RKO (cell line): ENCODE measurements around the gene SH2D3C.
A peak's percentile ranks its signal among the peaks of the same experiment; 100 is the strongest.
"Not testable (repeated sequence)": the region's sequence is repeated elsewhere in the genome, so short reads cannot be mapped to it uniquely, and the experiment has no call there.

ENCODE experiments used
- DNase-seq: peaks from one replicate; pipeline ENCODE4 v3.0.0-alpha.2; 2016; ENCODE audit warnings: low spot score

Gene SH2D3C

GRCh38 chr9:127785023-127785932, 6.8 kb upstream of the SH2D3C start:
- DNase-seq, result peak; percentile 87

DNA sequence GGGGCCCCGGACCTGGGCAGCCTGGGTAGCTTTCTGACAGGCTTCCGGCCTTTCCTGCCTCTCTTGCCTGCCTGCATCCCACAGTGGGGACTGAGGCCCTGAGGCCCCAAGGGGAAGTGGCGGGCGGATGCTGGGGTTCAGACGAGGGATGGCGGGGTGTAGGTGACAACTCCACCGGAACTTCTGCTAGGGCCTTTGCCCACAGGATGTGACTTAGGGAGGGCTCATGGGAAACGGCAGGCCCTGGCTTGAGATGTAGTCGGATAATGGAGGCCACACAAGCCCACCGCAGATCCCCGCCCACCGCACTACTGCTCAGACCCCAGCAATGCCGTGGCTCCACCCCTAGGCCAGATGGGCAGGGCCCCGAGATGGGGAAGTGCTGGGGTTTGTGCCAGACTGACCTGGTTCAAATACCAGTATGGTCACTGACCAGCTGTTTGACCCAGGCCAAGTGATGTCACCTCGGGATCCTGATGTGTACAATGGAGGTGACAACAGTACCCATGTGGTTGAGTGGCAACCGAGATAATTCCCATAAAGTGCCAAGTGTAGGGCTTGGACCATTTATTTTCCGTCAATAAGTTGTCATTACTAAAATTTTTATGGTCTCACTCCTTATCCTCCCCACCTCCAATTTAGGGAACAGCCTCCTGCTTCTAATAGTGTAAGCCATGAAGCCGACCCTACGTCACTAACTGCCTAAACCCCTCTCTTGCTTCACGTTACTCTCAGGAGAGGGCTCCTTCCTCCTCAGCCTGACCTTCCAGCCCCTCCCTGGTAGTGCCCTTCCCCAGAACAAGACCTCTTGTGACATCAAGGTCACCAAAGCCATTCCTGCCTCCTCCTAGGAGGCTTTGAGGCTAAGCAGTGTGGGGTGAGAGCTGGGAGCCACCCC, 4.9 kb upstream of the SH2D3C start:
- no peak for DNase-seq

DNA sequence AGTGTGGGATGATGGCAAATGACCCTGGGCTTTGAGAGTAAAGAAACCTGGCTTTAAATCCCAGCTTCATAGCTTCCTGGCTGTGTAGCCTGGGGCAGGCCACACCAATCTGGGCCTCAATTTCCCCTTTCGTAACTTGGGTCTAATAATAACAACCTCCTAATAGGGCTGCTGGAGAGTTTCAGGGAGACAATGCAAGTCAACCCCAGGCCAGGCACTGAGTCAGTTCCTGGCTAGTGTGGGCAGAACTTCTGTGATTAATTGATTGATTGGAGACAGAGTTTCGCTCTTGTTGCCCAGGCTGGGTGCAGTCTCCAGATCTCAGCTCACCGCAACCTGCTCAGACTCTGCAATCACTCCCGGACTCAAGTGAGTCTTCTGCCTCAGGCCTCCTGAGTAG, 3.3 kb upstream of the SH2D3C start:
- no peak for DNase-seq

DNA sequence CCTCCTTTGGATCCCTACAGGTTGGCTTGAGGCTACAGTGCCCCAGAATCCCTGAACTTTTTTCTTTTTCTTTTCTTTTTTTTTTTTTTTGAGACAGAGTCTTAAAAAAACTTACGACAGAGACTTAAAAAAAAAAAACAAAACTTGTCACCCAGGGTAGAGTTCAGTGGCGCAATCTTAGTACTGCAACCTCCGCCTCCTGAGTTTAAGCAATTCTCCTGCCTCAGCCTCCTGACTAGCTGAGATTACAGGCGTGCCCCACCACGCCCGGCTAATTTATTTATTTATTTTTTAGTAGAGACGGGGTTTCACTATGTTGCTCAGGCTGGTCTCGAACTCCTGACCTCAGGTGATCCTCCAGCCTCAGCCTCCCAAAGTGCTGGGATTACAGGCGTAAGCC, 2.4 kb upstream of the SH2D3C start:
- not testable (repeated sequence) for DNase-seq

- DNase-seq, result no peak
Observed at GRCh38 chr9:127780126-127780885, 1.8 kb upstream of the SH2D3C start.

DNA sequence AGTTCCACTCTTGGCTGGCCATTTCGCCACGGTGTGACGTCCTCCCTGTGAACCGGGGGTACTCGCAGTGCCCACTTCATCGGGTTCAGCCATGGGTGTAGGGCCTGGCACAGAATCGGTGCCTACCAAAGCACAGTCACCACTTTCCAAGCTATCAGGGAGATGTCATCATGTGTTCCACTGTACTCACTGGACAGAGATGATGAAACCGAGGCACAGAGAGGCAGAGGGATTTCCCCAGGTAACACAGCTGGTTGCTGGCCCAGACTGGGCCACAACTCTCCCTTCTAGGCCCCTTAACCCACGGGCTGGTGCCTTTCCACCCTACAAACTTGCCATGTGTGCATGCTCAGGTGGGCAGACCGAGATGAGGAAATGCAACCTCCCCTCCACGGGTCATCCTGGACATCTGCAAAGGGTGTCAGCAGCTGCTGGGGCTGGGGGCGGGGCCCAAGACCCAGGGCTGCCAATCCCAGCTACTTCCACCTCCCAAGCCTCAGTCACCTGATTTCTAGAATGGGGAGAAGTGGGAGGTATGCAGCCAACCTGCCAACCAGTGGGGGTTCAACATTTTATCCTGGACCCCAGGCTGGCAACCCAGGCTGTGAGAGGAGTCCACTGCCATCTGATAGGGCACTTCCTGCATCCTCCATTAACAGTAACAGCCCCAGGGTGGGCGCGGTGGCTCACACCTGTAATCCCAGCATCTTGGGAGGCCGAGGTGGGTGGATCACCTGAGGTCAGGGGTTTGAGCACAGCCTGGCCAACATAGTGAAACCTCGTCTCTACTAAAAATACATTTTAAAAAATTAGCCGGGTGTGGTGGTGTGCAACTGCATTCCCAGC, 893 bp upstream of the SH2D3C start:
- no peak for DNase-seq

DNA sequence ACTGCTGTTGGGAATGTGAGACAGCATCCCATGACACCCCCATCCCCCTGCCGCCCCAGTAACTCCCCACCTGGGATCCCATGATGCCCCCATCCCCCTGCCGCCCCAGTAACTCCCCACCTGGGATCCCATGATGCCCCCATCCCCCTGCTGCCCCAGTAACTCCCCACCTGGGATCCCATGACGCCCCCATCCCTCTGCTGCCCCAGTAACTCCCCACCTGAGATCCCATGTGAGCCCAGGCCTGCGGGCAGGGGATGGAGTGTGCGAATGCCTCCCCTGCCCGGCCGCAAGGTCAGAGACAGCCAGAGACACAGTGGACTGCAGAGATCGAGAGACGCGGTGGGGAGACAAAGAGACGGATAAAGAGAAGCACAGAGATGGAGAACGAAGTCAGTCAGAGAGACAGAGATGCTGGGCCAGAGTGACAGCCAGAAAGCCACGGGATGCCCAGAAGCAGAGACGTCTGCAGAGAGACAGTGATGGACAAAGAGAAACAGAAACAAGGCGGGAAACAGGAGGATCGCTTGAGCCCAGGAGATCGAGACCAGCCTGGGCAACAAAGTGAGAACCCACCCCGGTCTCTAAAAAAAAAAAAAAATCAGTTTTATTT, 992 bp downstream of the SH2D3C start:
- no peak for DNase-seq

DNA sequence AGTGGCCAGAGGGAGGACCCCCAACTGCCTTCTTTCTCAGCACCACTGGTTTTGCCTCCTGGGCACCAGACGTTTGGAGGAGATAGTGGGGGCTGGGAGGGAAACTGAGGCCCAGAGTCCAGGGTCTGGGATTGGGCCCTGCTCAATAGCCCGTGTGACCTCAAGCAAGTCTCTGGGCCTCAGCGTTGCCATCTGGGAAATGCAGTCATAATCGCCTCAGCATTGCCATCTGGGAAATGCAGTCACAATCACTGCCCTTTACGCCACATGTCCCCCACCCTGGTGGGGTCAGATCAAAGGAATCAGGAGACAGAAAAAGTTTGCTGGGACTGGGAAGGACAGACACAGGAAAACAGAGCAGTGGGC, 1.6 kb downstream of the SH2D3C start:
- DNase-seq, result no peak

DNA sequence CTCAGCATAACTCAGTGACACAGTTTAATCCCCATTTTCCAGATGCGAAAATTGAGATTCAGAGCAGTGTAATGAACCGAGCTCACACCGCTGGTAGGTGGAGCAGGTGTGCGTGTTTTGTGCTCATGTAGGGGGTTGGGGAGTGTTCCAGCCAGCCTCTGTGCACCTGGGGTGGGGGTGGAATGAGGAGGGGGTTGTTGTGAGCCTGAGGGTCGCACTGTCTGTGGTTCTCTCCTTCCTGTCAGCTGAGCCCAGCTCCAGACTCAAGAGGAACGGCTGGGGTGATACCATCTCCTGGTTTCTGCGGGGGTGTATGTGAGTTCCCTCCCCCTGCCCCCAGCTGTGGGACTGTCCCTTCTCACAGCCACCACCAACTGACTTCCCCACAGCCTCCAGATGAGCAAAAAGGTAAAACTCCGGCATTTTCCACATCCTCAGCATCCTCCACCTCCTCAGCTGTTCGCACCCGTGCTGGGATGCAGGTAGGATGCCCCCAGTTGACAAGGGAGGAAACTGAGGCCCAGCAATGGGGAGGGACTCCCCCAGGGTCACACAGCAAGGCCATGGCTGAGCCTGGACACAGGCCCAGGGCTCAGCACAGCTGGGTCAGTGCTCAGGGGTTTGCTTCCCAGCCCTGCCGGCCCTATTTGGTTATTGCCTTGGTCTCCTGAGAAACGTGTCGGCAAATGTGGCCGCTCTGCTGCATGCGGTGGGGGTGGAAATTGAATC, 2.1 kb downstream of the SH2D3C start:
- no peak for DNase-seq

DNA sequence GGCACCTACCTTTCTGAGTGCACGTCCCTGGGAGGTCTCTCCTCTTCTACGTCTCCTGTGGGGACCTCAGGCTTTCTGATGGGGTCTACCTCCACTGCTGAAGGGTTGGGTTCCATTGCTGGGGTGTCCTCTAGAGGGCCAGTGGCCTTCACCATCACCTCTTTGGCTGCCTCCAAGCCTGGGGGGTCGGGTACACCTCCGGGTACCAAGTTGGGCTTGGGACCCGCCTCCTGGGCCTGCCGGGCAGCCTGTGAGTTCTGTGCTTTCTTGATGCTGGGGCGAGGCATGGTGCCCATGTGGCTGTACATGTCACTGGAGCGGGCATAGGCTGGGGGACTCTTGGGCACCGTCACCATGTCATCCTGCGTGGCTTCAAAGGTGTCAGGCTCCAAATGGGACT, 4.5 kb downstream of the SH2D3C start:
- no peak for DNase-seq

DNA sequence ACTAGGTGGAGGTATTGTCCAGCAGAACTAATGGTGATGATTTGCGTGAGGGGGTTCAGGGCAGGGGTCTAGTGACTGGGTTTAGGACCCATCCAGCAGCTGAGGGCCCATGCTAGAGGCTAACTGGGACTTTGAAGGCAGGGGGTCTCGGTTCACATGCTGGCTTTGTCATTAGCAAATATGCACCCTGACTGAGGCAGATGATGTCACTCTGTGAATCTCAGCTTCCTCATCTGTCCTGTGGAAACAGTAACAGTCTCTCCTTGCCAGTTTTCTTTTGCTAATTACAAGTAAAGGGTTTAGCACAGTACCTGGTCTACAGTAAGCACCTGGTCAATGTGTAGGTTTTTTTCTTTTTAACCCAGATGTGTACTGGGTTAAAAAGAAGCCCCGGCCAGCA, 5.2 kb downstream of the SH2D3C start:
- DNase-seq, result no peak

DNA sequence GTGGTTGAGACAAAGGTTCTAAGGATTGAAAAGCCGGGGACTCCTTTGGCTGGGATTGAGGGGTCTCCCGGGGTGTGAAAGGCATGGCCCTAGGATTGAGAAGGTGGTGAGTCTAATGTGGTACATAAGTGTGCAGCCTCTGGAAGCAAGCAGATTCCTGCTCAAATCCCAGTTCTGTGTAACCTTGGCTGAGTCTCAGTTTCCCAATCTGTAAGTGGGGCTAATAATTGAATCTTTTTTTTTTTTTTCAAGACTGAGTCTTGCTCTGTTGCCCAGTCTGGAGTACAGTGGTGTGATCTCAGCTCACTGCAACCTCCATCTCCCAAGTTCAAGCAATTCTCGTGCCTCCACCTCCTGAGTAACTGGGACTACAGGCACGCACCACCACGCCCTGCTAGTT, 5.9 kb downstream of the SH2D3C start:
- DNase-seq, result no peak

DNA sequence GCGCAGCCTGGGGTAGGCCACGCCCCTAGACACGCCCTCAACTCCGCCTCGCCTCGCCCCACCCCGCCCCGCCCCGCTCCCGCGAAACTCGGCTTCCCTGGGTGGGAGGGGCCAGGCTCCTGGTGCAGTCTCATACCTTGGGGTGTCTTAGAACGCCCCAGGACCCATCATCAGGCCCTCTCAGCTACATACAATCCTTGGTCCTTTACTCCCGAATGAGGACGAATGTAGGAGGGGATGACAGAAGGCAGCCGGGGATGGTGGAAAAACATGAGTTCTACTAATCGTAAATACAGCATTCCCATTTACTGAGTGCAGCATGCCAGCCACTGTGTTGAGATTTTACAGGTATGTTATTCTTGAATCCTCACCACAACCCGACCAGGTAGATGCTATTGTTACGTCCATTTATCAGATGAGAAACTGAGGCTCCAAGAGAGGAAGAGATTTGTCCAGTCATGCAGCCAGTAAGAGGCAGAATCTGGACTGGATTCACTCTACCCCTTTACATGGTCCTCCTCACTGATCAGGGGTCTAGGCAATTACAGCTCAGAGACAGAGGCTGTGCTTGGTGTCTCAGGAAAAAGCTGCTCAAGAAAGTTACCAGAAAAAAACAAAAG, 6.8 kb downstream of the SH2D3C start:
- DNase-seq, result no peak

- peak; percentile 99 for DNase-seq
Observed at GRCh38 chr9:127770905-127771569, 7.4 kb downstream of the SH2D3C start.

- no peak for DNase-seq
Observed at GRCh38 chr9:127770583-127770904, 7.9 kb downstream of the SH2D3C start.

DNA sequence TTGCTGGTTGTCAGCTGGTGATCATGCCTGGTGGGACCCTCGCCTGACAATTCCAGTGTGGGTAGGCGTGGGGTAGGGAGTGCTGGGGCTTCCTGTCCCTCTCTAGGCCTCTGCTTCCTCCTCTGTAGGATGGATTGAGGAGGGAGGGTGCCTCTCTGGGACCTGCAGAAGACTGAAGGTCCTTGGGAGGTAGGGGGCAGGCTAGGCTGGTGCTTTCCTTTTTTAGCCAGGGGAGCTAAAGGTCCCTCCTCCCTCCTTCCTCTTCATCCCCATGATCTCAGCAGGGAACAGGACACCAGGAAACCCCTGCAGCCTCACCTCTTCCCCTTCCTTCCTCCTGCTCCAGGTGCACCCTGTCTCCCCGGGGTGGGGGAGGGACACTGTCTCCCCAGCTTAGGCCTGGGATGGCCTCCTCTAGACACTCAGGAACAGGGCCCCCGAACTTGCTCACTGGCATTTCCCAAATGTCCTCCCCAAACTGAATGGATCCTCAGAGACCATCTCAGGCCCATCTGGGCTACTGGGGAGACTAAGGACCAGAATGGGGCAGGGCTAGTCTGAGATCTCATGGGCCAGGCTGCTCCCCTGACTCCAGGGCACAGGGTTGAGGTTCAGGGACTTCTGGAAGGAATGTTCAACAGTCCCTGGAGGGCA, 8.4 kb downstream of the SH2D3C start:
- DNase-seq, result no peak

- no peak for DNase-seq
Observed at GRCh38 chr9:127769101-127769500, 9.4 kb downstream of the SH2D3C start.

GRCh38 chr9:127768698-127769097, 9.8 kb downstream of the SH2D3C start:
- DNase-seq, result no peak

DNA sequence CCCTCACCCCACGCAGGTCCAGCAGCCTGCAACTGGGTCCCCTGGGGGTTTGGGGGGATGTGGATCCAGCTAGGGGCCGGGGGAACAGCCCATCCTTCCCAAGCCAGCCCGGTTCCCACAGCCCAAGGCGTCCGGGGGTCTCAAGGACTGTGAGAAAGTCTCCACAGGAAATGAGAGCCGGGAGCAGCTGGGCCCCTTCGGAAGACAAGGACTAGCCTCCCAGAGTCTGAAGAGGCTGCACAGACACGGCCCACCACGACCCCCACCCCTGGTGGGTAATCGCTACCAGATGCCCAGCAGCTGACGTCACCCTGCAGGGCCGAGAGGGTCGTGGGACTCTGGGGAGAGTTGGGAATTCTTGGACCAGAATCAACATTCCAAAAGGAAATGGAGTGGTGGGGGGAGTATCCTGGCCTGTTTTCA, 10.5 kb downstream of the SH2D3C start:
- no peak for DNase-seq
